ENCODE measurements around the gene ASPHD1.

- TF ChIP-seq CTCF (conservative IDR thresholded peaks at IDR 0.05 in 1 of 2, IDR thresholded peaks at IDR 0.05 in 1 of 2; ENCODE audit: extremely low read depth in 1 of 2, insufficient read depth in 1 of 2, low read depth in 1 of 2, low read length in 2 of 2) (no peak), EZH2 (IDR thresholded peaks at IDR 0.05; ENCODE audit: borderline replicate concordance, low read length) (no peak)
These were observed 26.4 kb downstream of the ASPHD1 start for GRCh38 chr16:29926711-29927052.

Measured in mammary epithelial cell (primary cell).